Stimulated activated CD8-positive, alpha-beta memory T cell treated with anti-CD3 and anti-CD28 coated beads, Interleukin-12 subunit alpha, Interleukin-12 subunit beta, amount 100 ng/mL, for 24 hours (primary cell): ENCODE results near the gene NMNAT2.

Experiments
- DNase-seq: peaks from one replicate; pipeline ENCODE4 v3.0.0-alpha.2; 2020; ENCODE audit errors: extremely low read depth

The NMNAT2 gene

DNA sequence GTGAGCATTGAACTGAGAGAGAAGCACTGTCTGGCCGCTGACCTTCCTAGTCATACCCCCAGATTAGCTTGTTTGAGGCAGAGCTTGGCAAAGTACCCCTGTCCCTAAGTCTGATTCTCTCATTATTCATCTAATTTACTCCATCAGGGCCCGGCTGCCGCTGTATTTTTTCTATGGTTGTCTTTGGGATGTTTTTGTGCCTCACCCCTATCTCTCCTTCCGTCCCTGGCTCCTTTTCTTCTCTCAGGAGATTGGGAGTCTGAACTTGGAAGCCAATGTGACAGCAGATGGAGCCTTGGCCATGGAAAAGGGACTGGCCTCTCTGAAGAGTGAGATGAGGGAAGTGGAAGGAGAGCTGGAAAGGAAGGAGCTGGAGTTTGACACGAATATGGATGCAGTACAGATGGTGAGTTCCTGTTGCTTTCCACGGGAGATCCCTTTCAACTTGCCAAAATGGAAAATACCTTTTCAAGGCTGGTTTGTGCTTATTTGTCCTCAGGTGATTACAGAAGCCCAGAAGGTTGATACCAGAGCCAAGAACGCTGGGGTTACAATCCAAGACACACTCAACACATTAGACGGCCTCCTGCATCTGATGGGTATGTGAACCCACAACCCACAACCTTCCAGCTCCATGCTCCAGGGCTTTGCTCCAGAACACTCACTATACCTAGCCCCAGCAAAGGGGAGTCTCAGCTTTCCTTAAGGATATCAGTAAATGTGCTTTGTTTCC is 178.2 kb downstream of the NMNAT2 start:
- no peak for DNase-seq

GRCh38 chr1:183239220-183239742 is 178.9 kb downstream of the NMNAT2 start:
- DNase-seq, result no peak

DNA sequence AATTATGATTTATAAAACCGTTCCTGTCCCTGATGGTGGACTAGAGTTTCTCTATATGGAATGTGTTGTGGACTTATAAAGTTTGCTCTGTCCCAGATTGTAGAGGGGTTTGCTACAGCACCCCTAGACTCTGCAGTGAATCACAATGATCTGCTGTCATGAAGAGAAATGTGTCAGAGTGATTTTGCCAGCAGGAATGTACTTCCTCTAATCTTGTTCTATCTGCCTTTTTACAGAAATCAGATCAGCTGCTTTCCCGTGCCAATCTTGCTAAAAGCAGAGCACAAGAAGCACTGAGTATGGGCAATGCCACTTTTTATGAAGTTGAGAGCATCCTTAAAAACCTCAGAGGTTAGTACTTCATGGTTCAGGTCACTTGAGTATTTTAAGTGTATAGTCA is 180.1 kb downstream of the NMNAT2 start:
- no peak for DNase-seq

GRCh38 chr1:183237046-183237445 is 181.1 kb downstream of the NMNAT2 start:
- DNase-seq, result no peak

DNA sequence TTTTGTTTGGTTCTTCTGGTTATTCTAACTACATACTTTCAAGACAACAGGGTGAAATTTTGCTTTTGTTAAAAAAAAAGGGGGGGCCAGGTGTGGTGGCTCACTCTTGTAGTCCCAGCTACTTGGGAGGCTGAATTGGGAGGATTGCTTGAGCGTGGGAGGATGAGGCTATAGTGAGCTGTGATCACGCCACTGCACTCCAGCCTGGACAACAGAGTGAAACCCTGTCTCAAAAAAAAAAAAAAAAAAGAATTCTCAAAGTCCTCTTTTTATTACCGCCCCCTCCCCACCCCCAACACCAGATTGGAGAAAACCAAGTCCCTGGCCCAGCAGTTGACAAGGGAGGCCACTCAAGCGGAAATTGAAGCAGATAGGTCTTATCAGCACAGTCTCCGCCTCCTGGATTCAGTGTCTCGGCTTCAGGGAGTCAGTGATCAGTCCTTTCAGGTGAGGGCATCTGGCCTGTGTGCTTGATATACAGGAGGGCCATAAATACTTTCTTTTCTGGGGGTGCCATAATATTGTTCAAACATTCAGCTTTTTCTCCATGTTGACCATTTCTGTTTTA is 181.9 kb downstream of the NMNAT2 start:
- no peak for DNase-seq

DNA sequence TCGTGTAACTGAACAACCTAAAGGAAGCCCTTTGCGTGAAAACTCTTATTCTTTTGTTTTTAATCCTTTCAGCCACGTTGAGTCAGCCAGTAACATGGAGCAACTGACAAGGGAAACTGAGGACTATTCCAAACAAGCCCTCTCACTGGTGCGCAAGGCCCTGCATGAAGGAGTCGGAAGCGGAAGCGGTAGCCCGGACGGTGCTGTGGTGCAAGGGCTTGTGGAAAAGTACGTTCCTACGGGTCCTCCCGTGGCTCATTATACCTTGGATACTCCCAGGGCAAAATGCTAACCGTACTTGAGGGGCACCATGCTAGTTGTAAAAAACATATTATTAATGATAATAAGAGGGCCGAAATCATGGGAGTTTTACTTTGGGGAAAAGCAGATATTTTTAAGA is 182.7 kb downstream of the NMNAT2 start:
- DNase-seq, result no peak

GRCh38 chr1:183234660-183235476 is 183.3 kb downstream of the NMNAT2 start:
- DNase-seq, result no peak

DNA sequence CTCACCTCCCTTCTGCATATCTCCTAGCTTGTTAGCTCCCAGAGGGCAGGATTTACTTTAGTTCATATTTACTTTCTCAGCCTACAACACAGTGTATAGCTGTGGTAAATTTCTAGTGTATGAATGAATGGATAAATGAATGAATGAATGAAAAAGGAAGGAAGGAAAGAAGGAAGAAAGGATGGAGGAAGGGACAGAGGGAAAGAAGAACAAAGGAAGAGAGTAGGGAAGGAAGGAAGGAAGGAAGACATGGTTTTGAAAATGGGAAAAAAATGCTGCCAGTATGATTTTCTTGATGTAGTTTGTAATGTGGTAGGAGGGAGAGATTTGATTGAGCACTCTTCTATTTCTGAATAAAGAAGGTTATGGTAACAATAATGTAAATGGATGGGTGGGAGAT is 185.1 kb downstream of the NMNAT2 start:
- no peak for DNase-seq

DNA sequence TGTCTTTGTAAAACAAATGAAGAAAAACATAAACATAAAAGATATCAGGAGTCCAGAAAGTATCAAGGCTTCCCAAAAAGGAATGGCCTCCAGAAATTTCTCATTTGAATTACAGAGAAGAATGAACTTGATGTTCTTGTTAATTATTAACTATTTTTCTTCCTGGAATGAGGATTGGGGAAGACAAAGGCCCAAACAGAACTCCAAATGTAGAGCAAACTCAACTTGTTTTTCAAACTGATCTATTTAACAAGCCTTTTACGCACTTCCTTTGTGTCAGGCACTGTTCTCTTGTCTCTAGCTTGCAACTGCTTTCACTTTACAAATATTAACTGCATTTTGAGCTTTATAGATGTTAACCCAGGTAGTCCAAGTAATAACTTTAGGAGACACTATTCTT is 186.6 kb downstream of the NMNAT2 start:
- DNase-seq, result no peak

GRCh38 chr1:183230413-183230812 is 187.8 kb downstream of the NMNAT2 start:
- DNase-seq, result no peak

GRCh38 chr1:183228347-183229220 is 189.6 kb downstream of the NMNAT2 start:
- no peak for DNase-seq

DNA sequence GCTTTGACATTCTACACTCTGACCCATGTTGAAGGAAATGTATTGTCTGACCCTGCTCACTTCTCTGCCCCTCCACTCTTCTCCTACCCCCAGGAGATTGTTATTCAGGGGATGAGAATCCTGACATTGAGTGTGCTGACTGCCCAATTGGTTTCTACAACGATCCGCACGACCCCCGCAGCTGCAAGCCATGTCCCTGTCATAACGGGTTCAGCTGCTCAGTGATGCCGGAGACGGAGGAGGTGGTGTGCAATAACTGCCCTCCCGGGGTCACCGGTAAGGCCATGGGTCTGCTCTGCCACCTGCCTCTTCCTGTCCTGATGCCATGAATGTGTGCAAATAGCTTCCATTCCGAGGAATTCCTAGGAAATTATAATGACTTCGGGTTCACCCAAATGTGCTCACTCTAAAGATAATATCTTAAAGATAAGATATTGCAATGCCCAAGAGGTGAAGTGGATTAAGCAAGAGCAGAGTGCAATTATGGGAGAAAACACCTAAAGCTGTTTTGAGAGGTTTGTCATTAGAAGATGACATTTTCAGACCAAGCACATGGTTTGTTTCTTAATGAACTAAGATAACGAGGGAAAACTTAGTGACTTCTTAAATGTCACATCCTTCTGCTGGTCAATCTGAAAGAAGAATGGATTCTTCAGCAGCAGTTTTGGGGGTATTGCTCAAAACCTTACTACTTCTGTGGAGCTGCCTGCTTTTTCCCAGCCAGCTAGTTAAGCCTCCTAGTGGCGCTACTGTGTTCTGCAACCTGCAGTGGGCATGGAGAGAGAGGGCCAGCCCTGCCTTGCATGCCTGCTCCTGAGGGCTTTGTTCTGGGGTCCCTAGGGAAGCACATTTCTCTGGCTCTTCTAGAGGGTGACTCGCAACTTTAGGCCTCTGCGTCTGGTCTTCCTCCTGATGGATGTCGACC is 190.5 kb downstream of the NMNAT2 start:
- no peak for DNase-seq

DNA sequence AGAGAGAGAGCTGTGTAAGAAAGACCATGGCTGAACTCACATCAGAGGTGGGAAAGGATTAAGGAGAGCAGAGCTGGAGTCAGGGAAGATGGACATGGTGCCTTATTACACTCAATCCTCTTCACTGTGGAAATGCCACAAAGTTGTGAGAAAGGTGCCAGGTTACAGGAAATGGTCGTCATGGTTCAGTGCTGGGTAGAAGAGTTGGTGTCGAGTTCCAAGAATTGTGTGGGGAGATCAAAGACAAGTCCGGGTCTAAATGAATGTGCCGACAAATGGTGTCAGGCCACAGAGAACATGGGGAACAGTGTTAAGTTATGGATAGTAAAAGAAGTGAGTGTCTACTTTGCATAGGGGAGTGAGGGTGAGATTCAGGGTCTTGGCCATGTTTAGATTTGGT is 191.2 kb downstream of the NMNAT2 start:
- DNase-seq, result no peak

- no peak for DNase-seq
These were observed 191.8 kb downstream of the NMNAT2 start for GRCh38 chr1:183226361-183226760.

- no peak for DNase-seq
These were observed 194.7 kb downstream of the NMNAT2 start for GRCh38 chr1:183223467-183223866.

GRCh38 chr1:183222909-183223308 is 195.3 kb downstream of the NMNAT2 start:
- DNase-seq, result no peak

DNA sequence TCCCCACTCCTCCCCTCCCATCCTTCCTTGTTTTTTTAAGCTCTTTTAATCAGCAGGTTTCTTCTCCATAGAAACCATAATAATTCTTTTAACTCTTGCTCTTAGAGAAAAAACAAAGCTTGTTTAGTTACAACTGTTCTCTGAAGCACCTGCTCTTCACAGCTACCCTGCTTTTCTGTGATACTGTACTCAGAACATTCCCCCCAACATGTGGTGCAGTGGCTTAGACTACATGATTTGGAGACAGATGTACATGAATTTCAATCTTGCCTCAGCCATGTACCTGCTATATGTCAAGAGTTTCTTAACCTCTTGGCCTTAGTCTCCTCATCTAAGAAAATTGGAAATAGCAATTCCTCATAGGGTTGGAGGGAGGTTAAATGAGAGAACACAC is 198.6 kb downstream of the NMNAT2 start:
- no peak for DNase-seq

DNA sequence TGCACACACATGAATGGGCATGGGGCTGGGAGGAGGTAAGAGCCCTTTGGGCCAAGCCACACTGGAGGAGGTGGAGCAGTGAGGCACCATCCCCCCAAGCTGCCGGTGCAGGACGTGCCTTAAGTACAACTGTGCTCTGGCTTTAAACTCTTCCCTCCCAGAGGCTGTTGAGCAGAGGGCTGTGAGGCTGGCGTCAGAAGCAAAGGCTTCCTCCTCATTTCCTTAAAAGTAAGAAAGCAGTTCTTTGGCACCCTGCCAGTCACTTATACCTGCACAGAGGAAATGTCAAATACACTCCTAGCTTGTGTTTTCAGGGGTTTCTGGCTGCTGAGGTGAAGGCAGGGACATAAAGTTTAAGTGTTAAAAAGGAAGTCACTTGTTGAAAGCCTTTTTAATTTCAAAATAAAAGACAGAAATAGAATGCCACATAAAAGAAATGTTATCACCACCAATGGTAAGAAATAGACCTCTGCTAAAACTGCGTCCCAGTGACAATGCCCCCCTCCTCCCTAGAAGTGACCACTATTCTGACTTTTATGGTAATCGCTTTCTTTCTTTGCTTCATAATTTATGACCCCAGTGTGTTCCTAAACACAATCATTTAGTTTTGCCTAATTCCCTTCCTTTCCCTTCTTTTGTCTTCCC is 199.1 kb downstream of the NMNAT2 start:
- no peak for DNase-seq

- DNase-seq, result no peak
These were observed 200.1 kb downstream of the NMNAT2 start for GRCh38 chr1:183218027-183218618.

GRCh38 chr1:183215936-183216335 is 202.2 kb downstream of the NMNAT2 start:
- DNase-seq, result no peak
